Type B pancreatic cell (in vitro differentiated cells): ENCODE measurements around the gene CHD1. TPM values are rescaled to one million over a fixed set of nuclear protein-coding genes. Genes with fewer than 3 reads are reported as not detected.

Source experiments
- DNase-seq: peaks from one replicate; pipeline ENCODE4 v3.0.0; 2021; ENCODE audit warnings: mixed read lengths; ENCODE audit not compliant: unreplicated experiment; ENCODE audit errors: extremely low spot score
- H3K27ac Mint-ChIP-seq: 2 replicates; pipeline ENCODE4 v1.8.0; 2021; ENCODE audit warnings: mild to moderate bottlenecking, mixed read lengths
- H3K27me3 Mint-ChIP-seq: 2 replicates; pipeline ENCODE4 v1.8.0; 2021; ENCODE audit warnings: mixed read lengths
- H3K36me3 Mint-ChIP-seq: 2 replicates; pipeline ENCODE4 v1.8.0; 2021; ENCODE audit warnings: mixed read lengths
- H3K4me1 Mint-ChIP-seq: one replicate; pipeline ENCODE4 v1.8.0; 2021; ENCODE audit warnings: mixed read lengths; ENCODE audit not compliant: unreplicated experiment
- H3K4me3 Mint-ChIP-seq: 2 replicates; pipeline ENCODE4 v1.8.0; 2021; ENCODE audit warnings: mild to moderate bottlenecking, mixed read lengths
- H3K9me3 Mint-ChIP-seq: 2 replicates; pipeline ENCODE4 v1.8.0; 2021; ENCODE audit warnings: mixed read lengths
- CTCF ChIP-seq: fragments of 200-600 bp; sonication (generic); conservative IDR thresholded peaks from 2 replicates; pipeline ENCODE4 v1.5.0; 2021; ENCODE audit warnings: antibody characterized with exemption, mild to moderate bottlenecking
- total RNA-seq: library from RNA; stranded (reverse); gene quantifications from 2 replicates; pipeline ENCODE4 v1.2.1, GENCODE V29; 2021; ENCODE audit warnings: low replicate concordance

The CHD1 gene
- total RNA-seq, 1 donor from 2014 or later = 56.2 TPM

GRCh38 chr5:98942847-98943246, 14.0 kb upstream of the CHD1 start:
- no peak overlapping the region for H3K27ac Mint-ChIP-seq
- no peak for TF ChIP-seq CTCF
- no peak overlapping the region for H3K4me3 Mint-ChIP-seq
- H3K9me3 Mint-ChIP-seq = no peaks in the 10 kb centered on the region
- no peaks in the 10 kb centered on the region for H3K27me3 Mint-ChIP-seq
- no peak for DNase-seq
- H3K36me3 Mint-ChIP-seq = no peaks in the 10 kb centered on the region
- H3K4me1 Mint-ChIP-seq = peaks cover 20% of the 10 kb centered on the region

DNA sequence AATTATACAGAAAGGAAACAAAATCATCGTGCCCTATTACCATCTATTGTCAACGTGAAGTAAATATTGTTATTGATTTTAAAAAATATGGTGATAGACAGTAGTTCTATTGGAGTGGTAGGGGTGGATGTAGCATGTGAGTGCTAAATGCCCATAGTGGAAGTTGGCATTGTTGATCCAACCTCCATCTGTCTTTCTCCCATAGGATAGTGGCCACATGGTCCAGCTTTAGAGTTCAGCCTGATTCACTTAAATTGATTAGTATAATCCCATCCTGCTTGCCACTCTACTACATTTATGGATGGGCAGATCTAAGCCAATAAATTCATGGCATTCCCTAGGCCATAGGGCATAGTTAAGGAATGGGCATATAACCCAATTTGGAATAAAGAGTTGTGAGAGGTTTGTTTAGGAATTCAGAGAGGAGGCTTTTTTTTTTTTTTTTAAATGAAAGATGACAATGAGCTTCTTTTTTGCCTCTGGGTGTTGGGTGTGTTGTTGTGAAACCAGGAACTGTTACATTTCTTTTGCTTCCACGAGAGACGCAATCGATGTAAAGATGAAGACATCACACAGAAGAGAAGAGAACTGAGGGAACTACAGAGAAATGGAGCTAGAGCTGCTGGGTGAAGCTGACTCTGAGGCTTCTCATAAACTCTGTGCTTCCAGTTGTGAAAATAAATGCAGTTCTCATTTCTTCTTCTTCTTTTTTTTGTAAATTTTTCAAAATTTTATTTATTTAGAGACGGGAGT, 12.5 kb upstream of the CHD1 start:
- no peak for DNase-seq
- no peak overlapping the region for H3K4me3 Mint-ChIP-seq
- H3K36me3 Mint-ChIP-seq = no peaks in the 10 kb centered on the region
- H3K4me1 Mint-ChIP-seq = peaks cover 20% of the 10 kb centered on the region
- TF ChIP-seq CTCF = no peak
- no peaks in the 10 kb centered on the region for H3K27me3 Mint-ChIP-seq
- H3K9me3 Mint-ChIP-seq = no peaks in the 10 kb centered on the region
- peak overlapping the region; percentile 74 for H3K27ac Mint-ChIP-seq

DNA sequence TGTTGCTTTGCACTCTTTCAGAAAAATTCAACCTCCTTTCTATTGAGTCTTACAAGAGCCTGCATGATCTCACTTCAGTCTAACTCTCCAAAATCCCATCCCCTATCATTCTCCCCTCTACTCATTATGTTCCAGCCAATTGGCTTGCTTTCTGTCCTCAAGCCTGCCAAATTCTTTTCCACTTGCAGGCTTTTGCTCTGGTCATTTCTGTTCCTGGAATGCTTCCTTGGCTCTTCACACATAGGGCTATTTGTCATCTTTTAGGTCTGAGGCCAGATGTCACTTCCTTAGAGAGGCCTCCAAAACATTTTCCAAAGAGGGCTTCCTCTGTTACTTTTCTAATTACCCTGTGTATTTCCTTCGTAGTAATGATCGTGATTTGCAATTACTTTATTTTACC, 11.8 kb upstream of the CHD1 start:
- no peak for DNase-seq
- no peak overlapping the region for H3K27ac Mint-ChIP-seq
- H3K27me3 Mint-ChIP-seq = no peaks in the 10 kb centered on the region
- no peaks in the 10 kb centered on the region for H3K36me3 Mint-ChIP-seq
- no peak overlapping the region for H3K4me3 Mint-ChIP-seq
- H3K9me3 Mint-ChIP-seq = no peaks in the 10 kb centered on the region
- no peak for TF ChIP-seq CTCF
- peaks cover 20% of the 10 kb centered on the region for H3K4me1 Mint-ChIP-seq

DNA sequence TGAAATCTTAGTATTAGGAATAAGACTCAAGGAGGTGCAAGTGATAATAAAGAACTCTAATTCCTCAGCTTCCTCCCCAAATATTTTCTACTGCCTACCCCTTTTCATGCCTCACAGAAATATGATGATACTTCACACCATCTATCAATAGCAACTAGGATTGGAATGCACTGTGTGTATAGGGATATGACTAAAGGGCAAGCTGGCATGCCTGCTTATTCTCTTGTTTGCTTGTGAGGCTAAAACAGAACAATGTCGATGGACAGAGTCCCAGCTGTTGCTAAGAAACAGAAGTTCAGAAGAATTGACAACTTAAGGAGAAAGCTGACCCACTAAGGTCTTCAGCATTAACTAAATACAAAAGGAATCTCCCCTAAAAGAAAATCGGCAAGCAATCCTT, 9.7 kb upstream of the CHD1 start:
- peak overlapping the region; percentile 1 for H3K4me3 Mint-ChIP-seq
- peaks cover 5% of the 10 kb centered on the region for H3K36me3 Mint-ChIP-seq
- H3K4me1 Mint-ChIP-seq = peaks cover 24% of the 10 kb centered on the region
- DNase-seq = no peak
- peak overlapping the region; percentile 48 for H3K27ac Mint-ChIP-seq
- no peaks in the 10 kb centered on the region for H3K9me3 Mint-ChIP-seq
- no peaks in the 10 kb centered on the region for H3K27me3 Mint-ChIP-seq
- TF ChIP-seq CTCF = no peak

- no peak for DNase-seq
- H3K4me1 Mint-ChIP-seq = peaks cover 24% of the 10 kb centered on the region
- H3K4me3 Mint-ChIP-seq = no peak overlapping the region
- TF ChIP-seq CTCF = no peak
- H3K27me3 Mint-ChIP-seq = no peaks in the 10 kb centered on the region
- no peak overlapping the region for H3K27ac Mint-ChIP-seq
- H3K9me3 Mint-ChIP-seq = no peaks in the 10 kb centered on the region
- H3K36me3 Mint-ChIP-seq = peaks cover 5% of the 10 kb centered on the region
Measured at GRCh38 chr5:98936948-98937715, 8.3 kb upstream of the CHD1 start.
